Right lobe of liver (tissue), 6 donors: Measurements from ENCODE around the gene MTNR1A. TPM values are rescaled to one million over a fixed set of nuclear protein-coding genes. Genes with fewer than 3 reads are reported as not detected.
"Not testable (repeated sequence)": the region's sequence is repeated elsewhere in the genome, so short reads cannot be mapped to it uniquely, and the experiment has no call there.

Source experiments
- ATAC-seq, 4 donors: fragments of 200-7000 bp; cut with Tn5 transposase; one replicate each; pipeline ENCODE4 v1.9.1; 2020; ENCODE audit warnings: mild to moderate bottlenecking in 4 of 4, moderate library complexity in 4 of 4
- DNase-seq, 3 donors: peaks; one replicate each; pipeline ENCODE4 v3.0.0-alpha.2; 2020
- H3K27ac ChIP-seq, 3 donors: fragments of 200-600 bp; one replicate each; pipeline ENCODE4 v1.8.0; 2022
- H3K27me3 ChIP-seq, 2 donors: fragments of 200-600 bp; one replicate each; pipeline ENCODE4 v1.8.0; 2022
- H3K36me3 ChIP-seq, 4 donors: fragments of 200-600 bp; sonication (generic) in 1 of 4; one replicate each; pipeline versions ENCODE4 v1.5.1 to v1.8.0; 2017 to 2022; ENCODE audit warnings: control low read depth in 1 of 4
- H3K4me1 ChIP-seq, 4 donors: fragments of 200-600 bp; sonication (generic) in 1 of 4; one replicate each; pipeline versions ENCODE4 v1.5.1 to v1.8.0; 2017 to 2022; ENCODE audit warnings: control low read depth in 1 of 4
- H3K4me3 ChIP-seq, 3 donors: fragments of 200-600 bp; one replicate each; pipeline ENCODE4 v1.8.0; 2022
- H3K9me3 ChIP-seq, 4 donors: fragments of 200-600 bp; sonication (generic) in 1 of 4; one replicate each; pipeline versions ENCODE4 v1.5.1 to v1.8.0; 2017 to 2022; ENCODE audit warnings: control low read depth in 1 of 4
- CTCF ChIP-seq, 4 donors: fragments of 200-600 bp in 3 of 4; fragments of 450-650 bp in 1 of 4; IDR thresholded peaks; one replicate each; pipeline versions ENCODE4 v1.5.1 to v1.8.0; 2016 to 2022; ENCODE audit warnings: antibody characterized with exemption in 4 of 4, mild to moderate bottlenecking in 2 of 4
- POLR2A ChIP-seq: fragments of 450-650 bp; IDR thresholded peaks from one replicate; pipeline ENCODE4 v1.6.1; 2017; ENCODE audit warnings: antibody characterized with exemption, mild to moderate bottlenecking
- WGBS: methylation state at CpG from one replicate; pipeline ENCODE4 v1.1.6; 2018; ENCODE audit warnings: low coverage, low lambda C conversion rate; ENCODE audit not compliant: insufficient coverage; ENCODE audit errors: missing lambda C conversion rate; 5-methylcytosine and 5-hydroxymethylcytosine counted together
- intact Hi-C, 2 donors: fragments of 100-400 bp; cut with DNase I; formaldehyde crosslinking; loops; one replicate each; pipeline versions ENCODE4 v1.11.2 to v1.14.1; 2022
- total RNA-seq, 6 experiments: library from RNA; depleted of rRNA in 2 of 6; stranded (reverse); fragments of >200 nt in 2 of 6; fragmentation: NEBNext Ultra II Directional in 3 of 6; extraction: Animal tissue kit (Norgen Biotek cat#: 25700) in 3 of 6; gene quantifications; one replicate each; pipeline versions ENCODE4 v1.1.0 to v1.2.4, GENCODE V29; 2016 to 2023
- donor health status: DM: no; HTN: yes; CAD: no.
- donor health status: DM: no; HTN: no; CAD: no.
- donor health status: DM: no; HTN: no; CAD: no.
- donor health status: DM: no; HTN: yes; CAD: no.
- donor health status: DM: no; HTN: yes; CAD: no.

The MTNR1A gene
- total RNA-seq, 6 experiments from 2014 or later, result 0.18 TPM; not detected in 5

- intact Hi-C loops, result no loop called here
- H3K27ac ChIP-seq, result no peak overlapping the region
- 25% methylated on average over 1 of the region's 4 CpGs for WGBS
- no peaks in the 10 kb centered on the region for H3K4me1 ChIP-seq
- no peaks in the 10 kb centered on the region for H3K36me3 ChIP-seq
- H3K27me3 ChIP-seq, result no peaks in the 10 kb centered on the region
- DNase-seq (no peak), ATAC-seq (no peak)
- TF ChIP-seq POLR2A, result no peak
- no peak for TF ChIP-seq CTCF (IDR thresholded peaks at IDR 0.05)
- no peaks in the 10 kb centered on the region for H3K9me3 ChIP-seq
- no peak overlapping the region for H3K4me3 ChIP-seq
These were observed 39.1 kb downstream of the MTNR1A start for GRCh38 chr4:186516287-186516686.

- no peaks in the 10 kb centered on the region for H3K4me1 ChIP-seq
- 46% methylated on average over 4 of the region's 8 CpGs for WGBS
- DNase-seq, result no peak
These were observed 41.0 kb downstream of the MTNR1A start for GRCh38 chr4:186514271-186514950.

GRCh38 chr4:186504771-186505170 is 50.6 kb downstream of the MTNR1A start:
- H3K27ac ChIP-seq, intact Hi-C loops: not testable (repeated sequence)

More at GRCh38 chr4:186514271-186514950, 41.0 kb downstream of the MTNR1A start:
- intact Hi-C loops, result no loop called here
- ATAC-seq, result no peak
- no peak overlapping the region for H3K27ac ChIP-seq
- no peaks in the 10 kb centered on the region for H3K27me3 ChIP-seq
- no peaks in the 10 kb centered on the region for H3K9me3 ChIP-seq
- no peaks in the 10 kb centered on the region for H3K36me3 ChIP-seq
- H3K4me3 ChIP-seq, result no peak overlapping the region
- TF ChIP-seq CTCF (IDR thresholded peaks at IDR 0.05) (no peak), POLR2A (no peak)

GRCh38 chr4:186502231-186502630 is 53.1 kb downstream of the MTNR1A start:
- H3K27ac ChIP-seq, result no peak overlapping the region
- intact Hi-C loops, result no loop called here
- ATAC-seq, result no peak
- no peaks in the 10 kb centered on the region for H3K27me3 ChIP-seq
- no peak for DNase-seq
- no peak for TF ChIP-seq POLR2A
- TF ChIP-seq CTCF (IDR thresholded peaks at IDR 0.05), result no peak
- H3K4me1 ChIP-seq, result no peaks in the 10 kb centered on the region
- 49% methylated on average over 2 of the region's 2 CpGs for WGBS
- H3K9me3 ChIP-seq, result no peaks in the 10 kb centered on the region
- no peaks in the 10 kb centered on the region for H3K36me3 ChIP-seq
- no peak overlapping the region for H3K4me3 ChIP-seq

More at GRCh38 chr4:186504771-186505170, 50.6 kb downstream of the MTNR1A start:
- H3K36me3 ChIP-seq, DNase-seq, H3K9me3 ChIP-seq, H3K4me1 ChIP-seq, H3K4me3 ChIP-seq, ATAC-seq, H3K27me3 ChIP-seq: not testable (repeated sequence)
- WGBS, result 68% methylated on average over 4 of the region's 8 CpGs

GRCh38 chr4:186501554-186501953 is 53.8 kb downstream of the MTNR1A start:
- WGBS, result 64% methylated on average over 5 of the region's 8 CpGs
- intact Hi-C loops, result no loop called here
- Histone ChIP-seq H3K27ac (no peak overlapping the region), H3K4me1 (no peaks in the 10 kb centered on the region), H3K4me3 (no peak overlapping the region), H3K9me3 (no peaks in the 10 kb centered on the region), H3K36me3 (no peaks in the 10 kb centered on the region), H3K27me3 (no peaks in the 10 kb centered on the region)
- DNase-seq (no peak), ATAC-seq (no peak)
- TF ChIP-seq POLR2A (no peak), CTCF (IDR thresholded peaks at IDR 0.05) (no peak)
